GM23338 (cell line): ENCODE results near the gene CCDC146. TPM values are rescaled to one million over a fixed set of nuclear protein-coding genes. Genes with fewer than 3 reads are reported as not detected.

Source experiments
- ATAC-seq: fragments of 200-7000 bp; cut with Tn5 transposase; 3 replicates; pipeline ENCODE4 v1.9.1; 2020
- DNase-seq: peaks from one replicate; pipeline ENCODE4 v3.0.0-alpha.2; 2015; ENCODE audit warnings: low spot score
- H2AFZ ChIP-seq: fragments of 200-600 bp; sonication (generic); 2 replicates; pipeline ENCODE4 v1.8.0; 2016; ENCODE audit warnings: antibody characterized with exemption, mild to moderate bottlenecking, moderate library complexity
- H3F3A ChIP-seq: fragments of 200-600 bp; sonication (generic); replicated peaks from 2 replicates; pipeline ENCODE4 v1.8.0; 2017; ENCODE audit warnings: antibody characterized with exemption, mixed run types, low read depth
- H3K27ac ChIP-seq: fragments of 200-600 bp; sonication (generic); 2 replicates; pipeline ENCODE4 v1.6.1; 2016; ENCODE audit warnings: low read depth
- H3K27me3 ChIP-seq: fragments of 200-600 bp; sonication (generic); 2 replicates; pipeline ENCODE4 v1.8.0; 2016; ENCODE audit warnings: mild to moderate bottlenecking, mixed run types, moderate library complexity; ENCODE audit not compliant: insufficient read depth
- H3K36me3 ChIP-seq: fragments of 200-600 bp; sonication (generic); 2 replicates; pipeline ENCODE4 v1.8.0; 2016; ENCODE audit warnings: mild to moderate bottlenecking; ENCODE audit not compliant: insufficient read depth
- H3K4me1 ChIP-seq: fragments of 200-600 bp; sonication (generic); 2 replicates; pipeline ENCODE4 v1.8.0; 2016; ENCODE audit warnings: mild to moderate bottlenecking, moderate library complexity; ENCODE audit not compliant: insufficient read depth
- H3K4me2 ChIP-seq: fragments of 200-600 bp; sonication (generic); 2 replicates; pipeline ENCODE4 v1.7.1; 2017; ENCODE audit warnings: mixed run types
- H3K4me3 ChIP-seq: fragments of 200-600 bp; sonication (generic); 2 replicates; pipeline ENCODE4 v1.6.1; 2016; ENCODE audit warnings: mixed run types
- H3K79me2 ChIP-seq: fragments of 200-600 bp; sonication (generic); replicated peaks from 2 replicates; pipeline ENCODE4 v1.8.0; 2017; ENCODE audit warnings: mild to moderate bottlenecking; ENCODE audit not compliant: insufficient read depth
- H3K9me2 ChIP-seq: fragments of 200-600 bp; sonication (generic); 2 replicates; pipeline ENCODE4 v1.8.0; 2017; ENCODE audit not compliant: insufficient read depth
- H4K20me1 ChIP-seq: fragments of 200-600 bp; sonication (generic); replicated peaks from 2 replicates; pipeline ENCODE4 v1.8.0; 2017; ENCODE audit warnings: mild to moderate bottlenecking; ENCODE audit not compliant: insufficient read depth
- H3K27ac Mint-ChIP-seq: 2 replicates; pipeline ENCODE4 v1.8.0; 2020; ENCODE audit warnings: inconsistent platforms, mild to moderate bottlenecking, moderate library complexity, mixed read lengths
- H3K27me3 Mint-ChIP-seq: 3 replicates; pipeline ENCODE4 v1.8.0; 2022; ENCODE audit warnings: low read depth, mild to moderate bottlenecking, moderate library complexity, mixed read lengths, inconsistent platforms; ENCODE audit not compliant: insufficient read depth, poor library complexity
- H3K36me3 Mint-ChIP-seq: 3 replicates; pipeline ENCODE4 v1.8.0; 2021; ENCODE audit warnings: low read depth, mild to moderate bottlenecking, inconsistent platforms, moderate library complexity, mixed read lengths
- H3K4me1 Mint-ChIP-seq: 3 replicates; pipeline ENCODE4 v1.8.0; 2020; ENCODE audit warnings: mild to moderate bottlenecking, inconsistent platforms, mixed read lengths
- H3K4me3 Mint-ChIP-seq: 3 replicates; pipeline ENCODE4 v1.8.0; 2021; ENCODE audit warnings: moderate library complexity, mild to moderate bottlenecking, inconsistent platforms, mixed read lengths
- H3K9me3 Mint-ChIP-seq: 3 replicates; pipeline ENCODE4 v1.8.0; 2020; ENCODE audit warnings: moderate library complexity, mild to moderate bottlenecking, inconsistent platforms, mixed read lengths
- CREB1 ChIP-seq: fragments of 250-450 bp; sonication (Bioruptor Pico); IDR thresholded peaks from 2 replicates; pipeline ENCODE4 v1.5.0; 2020; ENCODE audit warnings: low read depth, mild to moderate bottlenecking, moderate library complexity
- ETS1 ChIP-seq: IDR thresholded peaks from 2 replicates; pipeline ENCODE4 v1.6.1; 2016; ENCODE audit warnings: antibody characterized with exemption
- EZH2phosphoT487 ChIP-seq: fragments of 200-600 bp; sonication (generic); IDR thresholded peaks from one replicate; pipeline ENCODE4 v1.8.1; 2018; ENCODE audit warnings: antibody characterized with exemption; ENCODE audit not compliant: unreplicated experiment
- JUNB ChIP-seq: IDR thresholded peaks from one replicate; pipeline ENCODE4 v1.6.1; 2016; ENCODE audit warnings: antibody characterized with exemption; ENCODE audit not compliant: unreplicated experiment
- POLR2AphosphoS5 ChIP-seq: IDR thresholded peaks from 2 replicates; pipeline ENCODE4 v1.6.1; 2016; ENCODE audit warnings: antibody characterized with exemption, low read depth
- REST ChIP-seq: IDR thresholded peaks from one replicate; pipeline ENCODE4 v1.6.1; 2018; ENCODE audit warnings: antibody characterized with exemption; ENCODE audit not compliant: unreplicated experiment
- STAT1 ChIP-seq: IDR thresholded peaks from one replicate; pipeline ENCODE4 v1.6.1; 2016; ENCODE audit warnings: antibody characterized with exemption; ENCODE audit not compliant: unreplicated experiment
- ZNF114 ChIP-seq: fragments of 250-450 bp; sonication (Bioruptor Pico); IDR thresholded peaks from 2 replicates; pipeline ENCODE4 v1.5.0; 2020; ENCODE audit warnings: mild to moderate bottlenecking, moderate library complexity
- ZNF331 ChIP-seq: fragments of 250-450 bp; sonication (Bioruptor Pico); IDR thresholded peaks from 2 replicates; pipeline ENCODE4 v1.5.0; 2020; ENCODE audit warnings: low read depth, mild to moderate bottlenecking, moderate library complexity
- ZNF462 ChIP-seq: fragments of 250-450 bp; sonication (Bioruptor Pico); IDR thresholded peaks from 2 replicates; pipeline ENCODE4 v1.5.0; 2020; ENCODE audit warnings: mild to moderate bottlenecking, moderate library complexity
- polyA plus RNA-seq: library from polyadenylated mRNA; unstranded; fragments of >200 nt; fragmentation: Nextera tagmentation; extraction: Ambion mirVana; gene quantifications from 2 replicates; pipeline ENCODE4 v1.2.1, GENCODE V29; 2016
- total RNA-seq: library from RNA; depleted of rRNA; stranded (reverse); fragments of >200 nt; shearing (Covaris generic); gene quantifications from 2 replicates; pipeline ENCODE4 v1.2.3, GENCODE V29; 2014
- TF ChIP-seq, protein P1 (sequence below), 2 experiments: fragments of 200-600 bp in 1 of 2; sonication (generic) in 1 of 2; conservative IDR thresholded peaks; 2 replicates each; pipeline versions ENCODE4 v1.5.1 to v1.6.1; 2016 to 2017; ENCODE audit warnings: antibody characterized with exemption in 2 of 2, low read depth in 2 of 2, mild to moderate bottlenecking in 2 of 2, moderate library complexity in 1 of 2

Gene CCDC146
- total and polyA plus RNA-seq, 2 experiments from 2014 or later: 0.35 to 0.74 TPM

DNA sequence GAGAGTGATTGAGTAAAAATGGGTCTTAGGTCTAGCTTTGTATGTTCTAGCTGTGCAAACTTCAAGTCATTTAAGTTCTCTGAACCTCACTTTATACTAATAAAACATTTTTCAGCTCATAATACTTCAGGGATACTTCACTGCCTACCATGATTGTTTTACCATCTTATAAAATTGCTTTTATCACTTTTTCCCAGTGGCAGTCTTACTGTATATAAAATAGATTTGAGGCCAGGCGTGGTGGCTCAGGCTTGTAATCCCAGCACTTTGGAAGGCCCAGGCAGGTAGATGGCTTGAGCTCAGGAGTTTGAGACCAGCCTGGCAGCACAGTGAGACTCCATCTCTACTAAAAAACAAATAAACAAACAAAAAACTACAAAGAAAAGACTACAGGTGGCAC is 59.8 kb downstream of the CCDC146 start:
- Histone ChIP-seq H3K36me3 (no peaks in the 10 kb centered on the region), H3K27ac (no peak overlapping the region), H3F3A (no peaks in the 10 kb centered on the region), H4K20me1 (no peaks in the 10 kb centered on the region), H3K27me3 (no peaks in the 10 kb centered on the region), H3K4me2 (no peak overlapping the region), H3K4me1 (no peaks in the 10 kb centered on the region), H3K79me2 (no peaks in the 10 kb centered on the region), H3K9me2 (no peaks in the 10 kb centered on the region), H2AFZ (no peak overlapping the region), H3K4me3 (no peak overlapping the region)
- Mint-ChIP-seq H3K27me3 (peaks cover 2% of the 10 kb centered on the region), H3K36me3 (no peaks in the 10 kb centered on the region), H3K4me1 (no peaks in the 10 kb centered on the region), H3K4me3 (no peak overlapping the region), H3K27ac (no peak overlapping the region), H3K9me3 (no peaks in the 10 kb centered on the region)
- ATAC-seq (no peak), DNase-seq (no peak)
- no peak for TF ChIP-seq EZH2phosphoT487
- TF ChIP-seq REST: no peak
- TF ChIP-seq ETS1: no peak
- TF ChIP-seq ZNF462: no peak
- no peak for TF ChIP-seq POLR2AphosphoS5
- no peak for TF ChIP-seq CREB1 (CRISPR knock-in tag)
- TF ChIP-seq, protein P1, sequence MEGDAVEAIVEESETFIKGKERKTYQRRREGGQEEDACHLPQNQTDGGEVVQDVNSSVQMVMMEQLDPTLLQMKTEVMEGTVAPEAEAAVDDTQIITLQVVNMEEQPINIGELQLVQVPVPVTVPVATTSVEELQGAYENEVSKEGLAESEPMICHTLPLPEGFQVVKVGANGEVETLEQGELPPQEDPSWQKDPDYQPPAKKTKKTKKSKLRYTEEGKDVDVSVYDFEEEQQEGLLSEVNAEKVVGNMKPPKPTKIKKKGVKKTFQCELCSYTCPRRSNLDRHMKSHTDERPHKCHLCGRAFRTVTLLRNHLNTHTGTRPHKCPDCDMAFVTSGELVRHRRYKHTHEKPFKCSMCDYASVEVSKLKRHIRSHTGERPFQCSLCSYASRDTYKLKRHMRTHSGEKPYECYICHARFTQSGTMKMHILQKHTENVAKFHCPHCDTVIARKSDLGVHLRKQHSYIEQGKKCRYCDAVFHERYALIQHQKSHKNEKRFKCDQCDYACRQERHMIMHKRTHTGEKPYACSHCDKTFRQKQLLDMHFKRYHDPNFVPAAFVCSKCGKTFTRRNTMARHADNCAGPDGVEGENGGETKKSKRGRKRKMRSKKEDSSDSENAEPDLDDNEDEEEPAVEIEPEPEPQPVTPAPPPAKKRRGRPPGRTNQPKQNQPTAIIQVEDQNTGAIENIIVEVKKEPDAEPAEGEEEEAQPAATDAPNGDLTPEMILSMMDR (conservative IDR thresholded peaks at IDR 0.05; ENCODE audit: low read depth in 2 of 2): no peak
- TF ChIP-seq STAT1: no peak
- TF ChIP-seq ZNF114 (CRISPR knock-in tag): no peak
- no peak for TF ChIP-seq ZNF331 (CRISPR knock-in tag)
- no peak for TF ChIP-seq JUNB
